Caco-2 (cell line): ENCODE measurements around the gene TARBP2. TPM values are rescaled to one million over a fixed set of nuclear protein-coding genes. Genes with fewer than 3 reads are reported as not detected.

ENCODE experiments used
- BruUV-seq: library from RNA; stranded (reverse); fragments of 400-500 nt; replicated peaks from 2 replicates; lab custom pipeline; 2021; lab: Mats Ljungman, UMichigan
- CTCF ChIA-PET: fragments of 300-600 bp; sonication (Branson Sonifier 250); formaldehyde crosslinking; loops from one replicate; lab custom pipeline; 2022; ENCODE audit warnings: antibody characterized with exemption; lab: Charles Lee
- POLR2A ChIA-PET: fragments of 300-600 bp; sonication (Branson Sonifier 250); formaldehyde crosslinking; loops from one replicate; lab custom pipeline; 2022; ENCODE audit warnings: antibody characterized with exemption; lab: Charles Lee
- DNase-seq, 2 experiments: peaks; one replicate each; pipeline versions ENCODE4 v3.0.0 to v3.0.0-alpha.2; 2020 to 2022
- H3K27me3 ChIP-seq: replicated peaks from 2 replicates; pipeline ENCODE4 v1.6.0; 2011; ENCODE audit warnings: low read length; ENCODE audit not compliant: control insufficient read depth, insufficient read depth
- H3K36me3 ChIP-seq: 2 replicates; pipeline ENCODE4 v1.5.1; 2011; ENCODE audit warnings: low read length; ENCODE audit not compliant: control insufficient read depth, insufficient read depth
- H3K4me1 ChIP-seq: fragments of 250-450 bp; sonication (Bioruptor Pico); 2 replicates; pipeline ENCODE4 v1.5.1; 2020; ENCODE audit warnings: mild to moderate bottlenecking
- H3K4me3 ChIP-seq: 2 replicates; pipeline ENCODE4 v1.5.1; 2011; ENCODE audit warnings: low read depth, mild to moderate bottlenecking, control low read depth, low read length
- H3K9me3 ChIP-seq: fragments of 250-450 bp; sonication (Bioruptor Pico); 2 replicates; pipeline ENCODE4 v1.5.1; 2020; ENCODE audit warnings: mild to moderate bottlenecking, moderate library complexity
- H3K27ac Mint-ChIP-seq: one replicate; pipeline ENCODE4 v1.8.0; 2022; ENCODE audit warnings: mixed read lengths; ENCODE audit not compliant: unreplicated experiment
- H3K27me3 Mint-ChIP-seq: one replicate; pipeline ENCODE4 v1.8.0; 2022; ENCODE audit warnings: mixed read lengths; ENCODE audit not compliant: insufficient read depth, unreplicated experiment
- H3K36me3 Mint-ChIP-seq: one replicate; pipeline ENCODE4 v1.8.0; 2022; ENCODE audit warnings: mild to moderate bottlenecking, mixed read lengths; ENCODE audit not compliant: insufficient read depth, unreplicated experiment
- H3K4me1 Mint-ChIP-seq: one replicate; pipeline ENCODE4 v1.8.0; 2022; ENCODE audit warnings: low read depth, mixed read lengths; ENCODE audit not compliant: unreplicated experiment
- H3K4me3 Mint-ChIP-seq: one replicate; pipeline ENCODE4 v1.8.0; 2022; ENCODE audit warnings: mild to moderate bottlenecking, moderate library complexity, mixed read lengths; ENCODE audit not compliant: unreplicated experiment
- H3K9me3 Mint-ChIP-seq: one replicate; pipeline ENCODE4 v1.8.0; 2022; ENCODE audit warnings: mixed read lengths; ENCODE audit not compliant: unreplicated experiment
- CTCF ChIP-seq, 2 experiments: fragments of 200-600 bp in 1 of 2; IDR thresholded peaks; 1 replicate in 1 of 2; 2 replicates in 1 of 2; pipeline versions ENCODE4 v1.5.1 to v1.8.0; 2011 to 2022; ENCODE audit warnings: antibody characterized with exemption in 1 of 2, control low read depth in 1 of 2, inconsistent platforms in 1 of 2, low read depth in 1 of 2, low read length in 1 of 2, mild to moderate bottlenecking in 1 of 2, moderate library complexity in 1 of 2; ENCODE audit not compliant: insufficient read depth in 1 of 2, severe bottlenecking in 1 of 2, unreplicated experiment in 1 of 2
- intact Hi-C: fragments of 100-400 bp; cut with micrococcal nuclease; formaldehyde crosslinking; loops from one replicate; pipeline ENCODE4 v1.10.0; 2022; ENCODE audit not compliant: unreplicated experiment
- total RNA-seq: library from RNA; stranded (reverse); gene quantifications from 2 replicates; pipeline ENCODE4 v1.2.3, GENCODE V29; 2022

The TARBP2 gene
- total RNA-seq, 1 experiment from 2014 or later: 50.7 TPM

- no peaks in the 10 kb centered on the region for H3K27me3 ChIP-seq
- H3K36me3 ChIP-seq: peaks cover 2% of the 10 kb centered on the region; the same call in 1 of the 2 replicates
- Mint-ChIP-seq H3K4me3 (no peak overlapping the region), H3K27me3 (no peaks in the 10 kb centered on the region), H3K36me3 (peaks cover 22% of the 10 kb centered on the region), H3K4me1 (no peaks in the 10 kb centered on the region), H3K9me3 (no peaks in the 10 kb centered on the region), H3K27ac (no peak overlapping the region)
- POLR2A ChIA-PET: no interaction called here
- intact Hi-C loops: no loop called here
- no peaks in the 10 kb centered on the region for H3K4me1 ChIP-seq
- no TSS peak for BruUV-seq
- H3K9me3 ChIP-seq: no peaks in the 10 kb centered on the region
- no peak for TF ChIP-seq CTCF (IDR thresholded peaks at IDR 0.05; ENCODE audit: insufficient read depth in 1 of 2, low read depth in 1 of 2, low read length in 1 of 2, severe bottlenecking in 1 of 2, unreplicated experiment in 1 of 2)
- H3K4me3 ChIP-seq: no peak overlapping the region
- CTCF ChIA-PET: no interaction called here
- DNase-seq: no peak
Observed at GRCh38 chr12:53530920-53531319, 29.8 kb downstream of the TARBP2 start.

- no TSS peak for BruUV-seq
- H3K27me3 ChIP-seq: no peaks in the 10 kb centered on the region
- POLR2A ChIA-PET: no interaction called here
- no peak overlapping the region for H3K4me3 ChIP-seq
- no peaks in the 10 kb centered on the region for H3K27me3 Mint-ChIP-seq
- H3K27ac Mint-ChIP-seq: no peak overlapping the region
- no peaks in the 10 kb centered on the region for H3K4me1 ChIP-seq
- peaks cover 2% of the 10 kb centered on the region; the same call in 1 of the 2 replicates for H3K36me3 ChIP-seq
- H3K4me1 Mint-ChIP-seq: no peaks in the 10 kb centered on the region
- no peak overlapping the region for H3K4me3 Mint-ChIP-seq
- TF ChIP-seq CTCF (IDR thresholded peaks at IDR 0.05; ENCODE audit: insufficient read depth in 1 of 2, low read depth in 1 of 2, low read length in 1 of 2, severe bottlenecking in 1 of 2, unreplicated experiment in 1 of 2): no peak
- intact Hi-C loops: no loop called here
- H3K36me3 Mint-ChIP-seq: peaks cover 25% of the 10 kb centered on the region
- CTCF ChIA-PET: no interaction called here
- no peak for DNase-seq
- H3K9me3 ChIP-seq: no peaks in the 10 kb centered on the region
- no peaks in the 10 kb centered on the region for H3K9me3 Mint-ChIP-seq
Observed at GRCh38 chr12:53532021-53532420, 30.9 kb downstream of the TARBP2 start.

GRCh38 chr12:53532524-53533445, 31.7 kb downstream of the TARBP2 start:
- POLR2A ChIA-PET: no interaction called here
- H3K4me3 Mint-ChIP-seq: no peak overlapping the region
- intact Hi-C loops: no loop called here
- H3K4me1 Mint-ChIP-seq: no peaks in the 10 kb centered on the region
- no peak for DNase-seq
- H3K4me1 ChIP-seq: peaks cover 2% of the 10 kb centered on the region
- H3K9me3 ChIP-seq: no peaks in the 10 kb centered on the region
- peaks cover 25% of the 10 kb centered on the region for H3K36me3 Mint-ChIP-seq
- no peaks in the 10 kb centered on the region for H3K9me3 Mint-ChIP-seq
- peaks cover 2% of the 10 kb centered on the region; the same call in 1 of the 2 replicates for H3K36me3 ChIP-seq
- no peaks in the 10 kb centered on the region for H3K27me3 ChIP-seq
- BruUV-seq: no TSS peak
- H3K27ac Mint-ChIP-seq: no peak overlapping the region
- H3K4me3 ChIP-seq: no peak overlapping the region
- no peak for TF ChIP-seq CTCF (IDR thresholded peaks at IDR 0.05; ENCODE audit: insufficient read depth in 1 of 2, low read depth in 1 of 2, low read length in 1 of 2, severe bottlenecking in 1 of 2, unreplicated experiment in 1 of 2)
- CTCF ChIA-PET: no interaction called here
- H3K27me3 Mint-ChIP-seq: no peaks in the 10 kb centered on the region
